GM19238 (cell line): Measurements from ENCODE around the gene C9.
A peak's percentile ranks its signal among the peaks of the same experiment; 100 is the strongest.
"Not testable (repeated sequence)": the region's sequence is repeated elsewhere in the genome, so short reads cannot be mapped to it uniquely, and the experiment has no call there.

Experiments
- DNase-seq: peaks from one replicate; pipeline ENCODE4 v3.0.0; 2011; ENCODE audit warnings: low spot score; ENCODE audit not compliant: insufficient read length

Gene C9

GRCh38 chr5:39364367-39364766, at the start of gene C9:
TSS of gene C9 (minus strand) at chr5:39364495. CDS start at chr5:39364464, 31 bp downstream.
- DNase-seq = no peak

- DNase-seq = no peak
Measured at GRCh38 chr5:39413771-39414170, 49.5 kb upstream of the C9 start.

- DNase-seq = no peak
Measured at GRCh38 chr5:39412721-39413394, 48.6 kb upstream of the C9 start.

- no peak for DNase-seq
Measured at GRCh38 chr5:39411985-39412384, 47.7 kb upstream of the C9 start.

- DNase-seq = no peak
Measured at GRCh38 chr5:39411061-39411460, 46.8 kb upstream of the C9 start.

GRCh38 chr5:39409033-39409432, 44.7 kb upstream of the C9 start:
- no peak for DNase-seq

- DNase-seq = no peak
Measured at GRCh38 chr5:39405083-39405843, 41.0 kb upstream of the C9 start.

- DNase-seq = not testable (repeated sequence)
Measured at GRCh38 chr5:39403761-39404160, 39.5 kb upstream of the C9 start.

- not testable (repeated sequence) for DNase-seq
Measured at GRCh38 chr5:39402140-39402539, 37.8 kb upstream of the C9 start.

GRCh38 chr5:39400713-39401578, 36.7 kb upstream of the C9 start:
- DNase-seq = no peak

- no peak for DNase-seq
Measured at GRCh38 chr5:39399135-39400036, 35.1 kb upstream of the C9 start.

GRCh38 chr5:39396843-39397242, 32.5 kb upstream of the C9 start:
- no peak for DNase-seq

- no peak for DNase-seq
Measured at GRCh38 chr5:39395521-39395920, 31.2 kb upstream of the C9 start.

- DNase-seq = no peak
Measured at GRCh38 chr5:39394946-39395345, 30.7 kb upstream of the C9 start.

- no peak for DNase-seq
Measured at GRCh38 chr5:39390945-39391344, 26.6 kb upstream of the C9 start.

GRCh38 chr5:39387293-39387692, 23.0 kb upstream of the C9 start:
- no peak for DNase-seq

GRCh38 chr5:39384271-39384670, 20.0 kb upstream of the C9 start:
- DNase-seq = no peak

- no peak for DNase-seq
Measured at GRCh38 chr5:39381376-39381775, 17.1 kb upstream of the C9 start.

- no peak for DNase-seq
Measured at GRCh38 chr5:39379693-39380092, 15.4 kb upstream of the C9 start.

GRCh38 chr5:39377613-39378012, 13.3 kb upstream of the C9 start:
- no peak for DNase-seq

- peak; percentile 11 for DNase-seq
Measured at GRCh38 chr5:39376293-39376714, 12.0 kb upstream of the C9 start.
